A549 (cell line): ENCODE results near the gene MISFA. TPM values are rescaled to one million over a fixed set of nuclear protein-coding genes. Genes with fewer than 3 reads are reported as not detected.
A peak's percentile ranks its signal among the peaks of the same experiment; 100 is the strongest.

ENCODE experiments used
- ATAC-seq, 2 experiments: fragments of 200-7000 bp in 1 of 2; fragments of >200 bp in 1 of 2; cut with Nextera tagmentation in 1 of 2; cut with Tn5 transposase in 1 of 2; 3 replicates each; pipeline versions ENCODE4 v1.8.0 to v1.9.1; 2018 to 2020; ENCODE audit warnings: mild to moderate bottlenecking in 1 of 2, moderate library complexity in 1 of 2
- CTCF ChIA-PET: fragments of 300-600 bp; sonication (Branson Sonifier 250); formaldehyde crosslinking; extraction: SDS; loops from one replicate; lab custom pipeline; 2021; ENCODE audit warnings: antibody characterized with exemption, inconsistent platforms; lab: Yijun Ruan, JAX
- POLR2A ChIA-PET: fragments of 350-600 bp; formaldehyde crosslinking; extraction: SDS; loops from one replicate; lab custom pipeline; 2021; ENCODE audit warnings: antibody characterized with exemption, inconsistent platforms; lab: Yijun Ruan, JAX
- DNase-seq, 2 experiments: peaks; one replicate each; pipeline versions ENCODE4 v3.0.0 to v3.0.0-alpha.2; 2011 to 2016; ENCODE audit warnings: low read depth in 1 of 2, low spot score in 1 of 2
- FAIRE-seq: peaks from 2 replicates; lab custom pipeline; 2011; peaks lifted over from hg19 to GRCh38; lab: Jason Lieb, UNC
- H3K27ac ChIP-seq, 2 experiments: fragments of >200 bp; sonication (Bioruptor Twin); formaldehyde crosslinking; 3 replicates each; pipeline ENCODE4 v1.5.1; 2016 to 2017
- H3K4me1 ChIP-seq: fragments of >200 bp; sonication (Bioruptor Twin); formaldehyde crosslinking; 3 replicates; pipeline ENCODE4 v1.6.1; 2016
- H3K4me2 ChIP-seq: fragments of >200 bp; sonication (Bioruptor Twin); formaldehyde crosslinking; 3 replicates; pipeline ENCODE4 v1.6.1; 2016
- H3K4me3 ChIP-seq: fragments of >200 bp; sonication (Bioruptor Twin); formaldehyde crosslinking; 3 replicates; pipeline ENCODE4 v1.5.1; 2016
- H3K9me3 ChIP-seq: fragments of >200 bp; sonication (Bioruptor Twin); formaldehyde crosslinking; 3 replicates; pipeline ENCODE4 v1.6.1; 2016
- CBX8 ChIP-seq: fragments of 200-600 bp; sonication (generic); IDR thresholded peaks from 2 replicates; pipeline ENCODE4 v1.6.1; 2016
- CHD2 ChIP-seq: fragments of 150-350 bp; IDR thresholded peaks from 2 replicates; pipeline ENCODE4 v1.6.1; 2014; ENCODE audit warnings: low read length; ENCODE audit not compliant: partially characterized antibody
- CHD4 ChIP-seq: fragments of 200-600 bp; sonication (generic); IDR thresholded peaks from 2 replicates; pipeline ENCODE4 v1.6.1; 2016; ENCODE audit warnings: antibody characterized with exemption, mild to moderate bottlenecking, borderline replicate concordance
- EHMT2 ChIP-seq: fragments of 200-600 bp; sonication (generic); IDR thresholded peaks from 2 replicates; pipeline ENCODE4 v1.6.1; 2016; ENCODE audit warnings: antibody characterized with exemption, low read depth, mild to moderate bottlenecking, moderate library complexity
- FOSL2 ChIP-seq, 2 experiments: fragments of 450-650 bp in 1 of 2; fragments of >200 bp in 1 of 2; sonication (Bioruptor Twin) in 1 of 2; formaldehyde crosslinking; IDR thresholded peaks; 2 replicates each; pipeline versions ENCODE4 v1.5.0 to v1.6.1; 2016 to 2020; ENCODE audit warnings: mild to moderate bottlenecking in 1 of 2, moderate library complexity in 1 of 2
- FOXS1 ChIP-seq: fragments of 250-450 bp; sonication (Bioruptor Pico); IDR thresholded peaks from 2 replicates; pipeline ENCODE4 v1.5.0; 2020; ENCODE audit warnings: mild to moderate bottlenecking, moderate library complexity
- GATA3 ChIP-seq: IDR thresholded peaks from 2 replicates; pipeline ENCODE4 v1.6.1; 2012; ENCODE audit warnings: borderline replicate concordance
- JUN ChIP-seq, 2 experiments: fragments of >200 bp; sonication (Bioruptor Twin); formaldehyde crosslinking; IDR thresholded peaks; 2 replicates in 1 of 2; 3 replicates in 1 of 2; pipeline ENCODE4 v1.6.1; 2016 to 2017
- JUNB ChIP-seq: fragments of >200 bp; sonication (Bioruptor Twin); formaldehyde crosslinking; IDR thresholded peaks from 2 replicates; pipeline ENCODE4 v1.6.1; 2016
- KDM1A ChIP-seq: fragments of 200-600 bp; sonication (generic); IDR thresholded peaks from 2 replicates; pipeline ENCODE4 v1.6.1; 2016; ENCODE audit warnings: low read depth, mild to moderate bottlenecking
- MAFK ChIP-seq: fragments of 450-650 bp; IDR thresholded peaks from 2 replicates; pipeline ENCODE4 v1.6.1; 2014; ENCODE audit not compliant: partially characterized antibody
- MAZ ChIP-seq: fragments of 150-350 bp; IDR thresholded peaks from 2 replicates; pipeline ENCODE4 v1.6.1; 2014; ENCODE audit warnings: antibody characterized with exemption, low read depth, low read length, borderline replicate concordance
- NPAS2 ChIP-seq: fragments of 250-450 bp; sonication (Bioruptor Pico); IDR thresholded peaks from 2 replicates; pipeline ENCODE4 v1.8.0; 2022; ENCODE audit warnings: mild to moderate bottlenecking, moderate library complexity, borderline replicate concordance
- NR3C1 ChIP-seq: fragments of >200 bp; sonication (Bioruptor Twin); formaldehyde crosslinking; IDR thresholded peaks from 3 replicates; pipeline ENCODE4 v1.6.1; 2017
- PBX3 ChIP-seq: IDR thresholded peaks from 2 replicates; pipeline ENCODE4 v1.6.1; 2012
- PHF8 ChIP-seq: fragments of 200-600 bp; sonication (generic); IDR thresholded peaks from 2 replicates; pipeline ENCODE4 v1.6.1; 2016; ENCODE audit warnings: low read depth, mild to moderate bottlenecking, antibody characterized with exemption, moderate library complexity, borderline replicate concordance
- POLR2A ChIP-seq: IDR thresholded peaks from 2 replicates; pipeline ENCODE4 v1.6.1; 2012; ENCODE audit warnings: mild to moderate bottlenecking, low read length
- RAD21 ChIP-seq, 2 experiments: fragments of >200 bp in 1 of 2; sonication (Bioruptor Twin) in 1 of 2; formaldehyde crosslinking in 1 of 2; IDR thresholded peaks in 1 of 2; conservative IDR thresholded peaks in 1 of 2; 2 replicates in 1 of 2; 3 replicates in 1 of 2; pipeline ENCODE4 v1.6.1; 2012 to 2018; ENCODE audit warnings: inconsistent platforms in 1 of 2
- RCOR1 ChIP-seq: fragments of 150-350 bp; IDR thresholded peaks from 2 replicates; pipeline ENCODE4 v1.6.1; 2014; ENCODE audit warnings: antibody characterized with exemption, low read length, low read depth
- REST ChIP-seq: fragments of 200-600 bp; sonication (generic); IDR thresholded peaks from 2 replicates; pipeline ENCODE4 v1.6.1; 2016; ENCODE audit warnings: antibody characterized with exemption, mild to moderate bottlenecking, moderate library complexity
- RFX5 ChIP-seq: fragments of 450-650 bp; IDR thresholded peaks from 2 replicates; pipeline ENCODE4 v1.7.1; 2014; ENCODE audit warnings: antibody characterized with exemption, mild to moderate bottlenecking, moderate library complexity
- RNF2 ChIP-seq: fragments of 200-600 bp; sonication (generic); IDR thresholded peaks from 2 replicates; pipeline ENCODE4 v1.6.1; 2016; ENCODE audit warnings: low read depth, mild to moderate bottlenecking, antibody characterized with exemption, moderate library complexity, borderline replicate concordance
- SREBF2 ChIP-seq: fragments of 450-650 bp; IDR thresholded peaks from 2 replicates; pipeline ENCODE4 v1.6.1; 2014; ENCODE audit warnings: mild to moderate bottlenecking, moderate library complexity
- TFCP2L1 ChIP-seq: fragments of 250-450 bp; sonication (Bioruptor Pico); IDR thresholded peaks from 2 replicates; pipeline ENCODE4 v1.5.0; 2021; ENCODE audit warnings: mild to moderate bottlenecking
- TP53 ChIP-seq: fragments of 250-450 bp; sonication (Bioruptor Pico); IDR thresholded peaks from 2 replicates; pipeline ENCODE4 v1.5.0; 2021; ENCODE audit warnings: mild to moderate bottlenecking, moderate library complexity
- ZFP36 ChIP-seq: fragments of 450-650 bp; IDR thresholded peaks from 2 replicates; pipeline ENCODE4 v1.6.1; 2014; ENCODE audit warnings: borderline replicate concordance; ENCODE audit not compliant: partially characterized antibody
- ZSCAN20 ChIP-seq: fragments of 250-450 bp; sonication (Bioruptor Pico); IDR thresholded peaks from 2 replicates; pipeline ENCODE4 v1.8.0; 2022; ENCODE audit warnings: mild to moderate bottlenecking, moderate library complexity
- WGBS: methylation state at CpG from one replicate; pipeline ENCODE4 v1.1.6; 2017; ENCODE audit errors: missing lambda C conversion rate; 5-methylcytosine and 5-hydroxymethylcytosine counted together
- polyA plus RNA-seq, 4 experiments: library from polyadenylated mRNA; depleted of rRNA in 3 of 4; stranded (reverse); fragments of >200 nt; fragmentation: RNase III in 1 of 4; extraction: RNeasy Plus Mini Kit Qiagen cat#74134 plus additional on column Dnase treatment in 1 of 4; gene quantifications; 2 replicates in 3 of 4; 3 replicates in 1 of 4; pipeline ENCODE4 v1.2.3, GENCODE V29; 2011 to 2017
- TF ChIP-seq, protein P1 (sequence below): IDR thresholded peaks from 2 replicates; pipeline ENCODE4 v1.6.1; 2012; ENCODE audit warnings: low read depth, borderline replicate concordance

The MISFA gene
- polyA plus RNA-seq, 2 of the 4 experiments (the other 2 are of a cell fraction), result 1.7 to 6.3 TPM

- FAIRE-seq, result no peak
- Histone ChIP-seq H3K27ac (no peak overlapping the region), H3K4me3 (no peak overlapping the region), H3K9me3 (no peaks in the 10 kb centered on the region), H3K4me1 (no peaks in the 10 kb centered on the region), H3K4me2 (no peak overlapping the region)
- ATAC-seq, result no peak
- no peak for DNase-seq
- TF ChIP-seq JUNB (no peak), ZFP36 (no peak), REST (no peak), ZSCAN20 (CRISPR knock-in tag) (no peak), GATA3 (no peak), POLR2A (no peak), EHMT2 (no peak), KDM1A (no peak), PBX3 (no peak), CHD4 (no peak), RCOR1 (no peak), RFX5 (no peak), FOXS1 (CRISPR knock-in tag) (no peak), NR3C1 (no peak), CHD2 (no peak)
- TF ChIP-seq, protein P1, sequence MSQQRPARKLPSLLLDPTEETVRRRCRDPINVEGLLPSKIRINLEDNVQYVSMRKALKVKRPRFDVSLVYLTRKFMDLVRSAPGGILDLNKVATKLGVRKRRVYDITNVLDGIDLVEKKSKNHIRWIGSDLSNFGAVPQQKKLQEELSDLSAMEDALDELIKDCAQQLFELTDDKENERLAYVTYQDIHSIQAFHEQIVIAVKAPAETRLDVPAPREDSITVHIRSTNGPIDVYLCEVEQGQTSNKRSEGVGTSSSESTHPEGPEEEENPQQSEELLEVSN, result no peak
- ChIA-PET POLR2A (interaction anchor here (0.6 to 0.7 kb wide), 2 partner anchors 15 to 244 kb away, joined by 3 read pairs; no protein-coding TSS in a partner anchor), CTCF (interaction anchor here (0.7 to 1.3 kb wide), 4 partner anchors 24 to 449 kb away, joined by 3 to 8 read pairs (median 3); no protein-coding TSS in a partner anchor)
These were observed 35.4 kb upstream of the MISFA start for GRCh38 chr11:18564149-18564548.

DNA sequence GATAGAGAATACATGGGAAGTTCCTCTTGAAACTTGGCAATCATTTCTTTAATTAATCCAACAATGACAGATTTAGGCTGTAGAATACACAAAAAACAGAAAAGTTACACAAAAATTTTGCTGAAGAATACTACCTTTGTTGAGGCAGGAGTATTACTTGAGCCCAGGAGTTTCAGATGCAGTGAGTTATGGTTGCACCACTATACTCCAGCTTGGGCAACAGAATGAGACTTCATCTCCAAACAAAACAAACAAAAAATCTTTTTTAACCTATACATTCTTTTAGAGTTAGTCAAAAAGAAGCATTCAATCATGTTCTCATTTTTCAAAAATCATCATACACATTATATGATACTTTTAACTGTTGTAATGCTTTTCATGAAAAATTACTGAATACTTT, 33.2 kb upstream of the MISFA start:
- ATAC-seq (no peak), DNase-seq (no peak), FAIRE-seq (peak; percentile 84)
- Histone ChIP-seq H3K4me3 (no peak overlapping the region), H3K4me1 (no peaks in the 10 kb centered on the region), H3K27ac (no peak overlapping the region), H3K9me3 (no peaks in the 10 kb centered on the region), H3K4me2 (no peak overlapping the region)
- ChIA-PET CTCF (no interaction called here), POLR2A (interaction anchor here (0.9 kb wide), 1 partner anchor 13 kb away, joined by 3 read pairs; no protein-coding TSS in a partner anchor)
- no peak for TF ChIP-seq FOSL2 (IDR thresholded peaks at IDR 0.05)
- no peak for TF ChIP-seq FOSL2 (CRISPR knock-in tag; IDR thresholded peaks at IDR 0.05)
- no peak for TF ChIP-seq CHD2
- no peak for TF ChIP-seq MAFK

GRCh38 chr11:18567081-18567480, 32.5 kb upstream of the MISFA start:
- 82% methylated on average over 3 of the region's 3 CpGs for WGBS
- H3K4me3 ChIP-seq, result no peak overlapping the region
- H3K9me3 ChIP-seq, result no peaks in the 10 kb centered on the region
- TF ChIP-seq NR3C1 (no peak), ZSCAN20 (CRISPR knock-in tag) (no peak), RNF2 (no peak), PHF8 (no peak), SREBF2 (no peak), RAD21 (conservative IDR thresholded peaks at IDR 0.05 in 1 of 2, IDR thresholded peaks at IDR 0.05 in 1 of 2) (no peak), TFCP2L1 (no peak), TP53 (CRISPR knock-in tag) (no peak), CBX8 (no peak), MAZ (no peak), FOXS1 (CRISPR knock-in tag) (no peak), NPAS2 (no peak), JUN (IDR thresholded peaks at IDR 0.05) (no peak)
- TF ChIP-seq, all 56 proteins: peak for 0
- Histone ChIP-seq H3K4me2 (no peak overlapping the region), H3K4me1 (no peaks in the 10 kb centered on the region), H3K27ac (no peak overlapping the region)
- ChIA-PET POLR2A (no interaction called here), CTCF (no interaction called here)
- DNase-seq, result no peak
- ATAC-seq, result no peak
- FAIRE-seq, result no peak
